Left cardiac atrium (tissue), 4 donors: ENCODE measurements around the gene STX16. TPM values are rescaled to one million over a fixed set of nuclear protein-coding genes. Genes with fewer than 3 reads are reported as not detected.

Experiments used
- ATAC-seq, 2 donors: fragments of 200-7000 bp; cut with Tn5 transposase; one replicate each; pipeline ENCODE4 v1.9.1; 2020; ENCODE audit warnings: mild to moderate bottlenecking in 2 of 2, moderate library complexity in 2 of 2
- DNase-seq: peaks from one replicate; pipeline ENCODE4 v3.0.0-alpha.2; 2020
- intact Hi-C, 2 donors: fragments of 100-400 bp; cut with DNase I; formaldehyde crosslinking; loops; one replicate each; pipeline versions ENCODE4 v1.14.1 to v1.15.1; 2022 to 2023
- total RNA-seq, 2 donors: library from RNA; stranded (reverse); fragmentation: NEBNext Ultra II Directional; extraction: Animal tissue kit (Norgen Biotek cat#: 25700); gene quantifications; one replicate each; pipeline ENCODE4 v1.2.1, GENCODE V29; 2021
- donor health status: DM: no; HTN: yes; CAD: no.
- donor health status: DM: no; HTN: yes; CAD: no; lungs with severe emphysema.
- donor health status: DM: yes; HTN: yes; CAD: no.
- donor health status: Dilated cardiomyopathy.

The STX16 gene
- total RNA-seq, 2 donors from 2014 or later, result 22.8 to 32.0 TPM

- DNase-seq, result no peak
- intact Hi-C loops, result no loop called here
- ATAC-seq, result no peak
These were observed 34.9 kb downstream of the STX16 start for GRCh38 chr20:58685988-58686387.

GRCh38 chr20:58688414-58688813 is 37.3 kb downstream of the STX16 start:
- ATAC-seq (no peak), DNase-seq (no peak)
- intact Hi-C loops, result no loop called here

DNA sequence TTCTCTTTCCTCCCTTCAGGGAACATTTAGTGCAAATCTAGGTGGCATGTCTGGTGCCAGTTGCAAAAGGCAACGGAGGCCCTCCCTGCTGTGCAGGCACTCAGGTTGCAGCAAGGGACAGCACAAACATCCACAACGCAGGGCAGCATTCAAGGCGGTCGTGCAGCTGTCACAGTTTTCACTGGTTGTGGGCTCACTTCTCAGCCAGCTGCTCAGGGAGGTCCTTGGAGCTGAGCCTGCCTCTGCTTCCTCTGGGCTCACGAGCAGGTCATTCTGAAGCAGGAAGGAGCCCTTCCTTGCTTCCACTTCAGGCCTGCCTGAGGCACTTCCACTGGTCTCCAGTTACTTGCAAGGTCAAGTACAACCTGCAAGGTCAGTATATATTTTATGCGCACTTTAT is 37.8 kb downstream of the STX16 start:
- ATAC-seq (no peak), DNase-seq (no peak)
- intact Hi-C loops, result no loop called here

- intact Hi-C loops, result no loop called here
- ATAC-seq (peak in 1 of 2 donors; percentile 8), DNase-seq (no peak)
These were observed 39.5 kb downstream of the STX16 start for GRCh38 chr20:58690396-58691135.

DNA sequence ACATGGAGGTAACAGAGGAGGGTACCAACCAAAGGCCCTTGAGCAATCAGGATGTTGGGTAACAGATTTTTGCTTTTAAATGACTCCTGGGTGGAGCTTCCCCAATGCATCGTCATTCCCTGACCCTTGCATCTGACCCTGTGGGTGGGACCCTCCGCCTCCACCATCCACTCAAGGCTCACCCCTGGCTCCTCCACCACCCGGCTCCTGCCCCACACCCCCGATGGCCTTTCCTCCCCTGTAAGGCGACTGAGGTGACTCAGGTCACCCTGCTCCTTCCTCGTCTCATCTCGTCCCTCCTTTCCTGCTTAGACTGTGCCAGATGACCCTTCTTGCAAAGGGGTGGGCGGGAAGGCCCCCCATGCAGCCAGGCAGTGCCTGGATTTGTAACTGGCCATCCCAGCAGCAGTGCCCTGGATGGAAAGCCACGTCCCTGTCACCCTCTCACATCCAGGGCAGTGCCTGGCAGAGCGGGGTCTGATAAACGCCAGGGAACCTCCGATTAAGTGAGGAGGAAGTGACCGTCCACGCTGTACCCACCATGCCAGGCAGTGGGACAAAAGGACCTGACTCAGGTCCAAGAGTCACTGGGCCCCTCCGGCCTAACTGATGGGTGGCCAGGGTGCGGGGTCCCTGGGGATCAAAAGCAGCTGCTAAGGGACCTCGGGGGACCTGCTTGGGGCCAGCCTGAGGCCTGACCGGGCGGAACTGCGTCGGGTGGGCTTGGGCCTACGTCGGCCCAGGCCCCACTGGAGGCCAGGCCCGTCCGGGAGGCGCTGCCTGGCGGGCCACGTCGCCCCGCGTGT is 40.9 kb downstream of the STX16 start:
- peak in 1 of 2 donors; percentile 70 for ATAC-seq
- peak; percentile 76 for DNase-seq
- intact Hi-C loops, result no loop called here

- intact Hi-C loops, result no loop called here
- ATAC-seq (peak; percentile 84 to 90), DNase-seq (peak; percentile 76)
These were observed 41.6 kb downstream of the STX16 start, which contains the start of gene NPEPL1 for GRCh38 chr20:58692579-58693225. Gene NPEPL1 (plus strand): TSS chr20:58692800. CDS start chr20:58692901, 101 bp downstream.

- intact Hi-C loops, result no loop called here
- peak in 1 of 2 donors; percentile 20 for ATAC-seq
- peak; percentile 32 for DNase-seq
These were observed 42.3 kb downstream of the STX16 start for GRCh38 chr20:58693226-58694006.

DNA sequence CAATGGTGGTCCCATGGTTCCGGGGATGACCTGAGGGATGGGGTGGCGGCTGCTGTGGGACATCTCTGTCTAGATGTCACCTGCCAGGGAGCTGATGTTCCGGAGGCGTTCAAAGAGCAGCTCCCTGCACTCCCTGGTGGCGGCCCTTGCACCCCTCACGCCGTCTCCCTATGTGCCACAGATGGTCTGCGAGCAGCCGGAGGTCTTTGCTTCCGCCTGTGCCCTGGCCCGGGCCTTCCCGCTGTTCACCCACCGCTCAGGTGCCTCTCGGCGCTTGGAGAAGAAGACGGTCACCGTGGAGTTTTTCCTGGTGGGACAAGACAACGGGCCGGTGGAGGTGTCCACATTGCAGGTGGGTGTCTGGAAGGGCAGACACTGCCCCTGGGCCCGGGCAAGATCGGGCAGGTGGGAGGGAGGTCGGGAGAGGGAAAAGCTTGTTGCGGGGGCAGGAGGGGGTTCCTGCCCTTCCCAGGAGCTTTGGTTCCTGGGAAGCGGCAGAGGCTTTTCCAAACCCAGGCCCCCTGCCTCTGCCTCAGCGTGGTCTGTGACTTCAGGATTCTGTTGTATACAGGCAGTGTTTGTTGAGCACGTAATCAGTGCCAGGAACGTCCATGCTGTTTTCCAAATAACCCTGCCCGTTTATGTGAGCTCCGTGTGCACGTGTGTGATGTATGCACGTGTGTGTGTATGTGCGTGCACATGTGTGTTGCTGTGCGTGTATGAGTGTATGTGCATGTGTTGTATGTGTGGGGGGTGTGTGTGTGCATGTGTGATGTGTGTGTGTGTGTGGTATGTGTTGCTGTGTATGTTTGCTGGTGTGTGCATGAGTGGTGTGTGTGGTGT is 43.4 kb downstream of the STX16 start:
- DNase-seq, result no peak
- intact Hi-C loops, result no loop called here
- no peak for ATAC-seq

DNA sequence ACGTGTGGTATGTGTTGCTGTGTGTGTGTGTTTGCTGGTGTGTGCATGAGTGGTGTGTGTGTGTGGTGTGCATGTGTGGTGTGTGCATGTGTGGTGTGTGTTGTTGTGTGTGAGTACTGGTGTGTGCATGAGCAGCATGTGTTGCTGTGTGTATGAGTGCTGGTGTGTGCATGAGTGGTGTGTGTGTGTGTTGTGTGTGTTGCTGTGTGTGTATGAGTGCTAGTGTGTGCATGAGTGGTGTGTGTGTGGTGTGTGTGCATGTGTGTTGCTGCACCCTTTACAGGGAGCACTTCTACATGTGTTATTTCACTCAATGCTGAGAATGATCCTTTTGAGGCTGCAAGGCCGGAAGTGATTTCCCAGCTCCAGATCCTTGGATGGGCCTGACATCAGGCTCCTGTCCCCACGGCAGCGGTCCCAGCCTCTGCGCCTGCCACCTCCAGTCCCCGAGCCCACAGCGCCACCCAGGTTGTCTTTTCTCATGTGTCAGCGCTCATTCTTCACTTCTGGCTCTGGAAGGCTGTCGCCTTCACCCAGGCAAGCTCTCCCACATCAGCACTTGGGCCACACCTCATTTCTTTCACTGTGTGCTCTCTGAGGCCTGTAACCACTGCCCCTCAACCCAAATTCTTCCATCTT is 44.1 kb downstream of the STX16 start:
- DNase-seq (no peak), ATAC-seq (no peak)
- intact Hi-C loops, result no loop called here

- ATAC-seq, result no peak
- no peak for DNase-seq
- intact Hi-C loops, result no loop called here
These were observed 44.9 kb downstream of the STX16 start for GRCh38 chr20:58695895-58696375.

GRCh38 chr20:58696411-58696961 is 45.4 kb downstream of the STX16 start:
- no peak for DNase-seq
- no peak for ATAC-seq
- intact Hi-C loops, result no loop called here

DNA sequence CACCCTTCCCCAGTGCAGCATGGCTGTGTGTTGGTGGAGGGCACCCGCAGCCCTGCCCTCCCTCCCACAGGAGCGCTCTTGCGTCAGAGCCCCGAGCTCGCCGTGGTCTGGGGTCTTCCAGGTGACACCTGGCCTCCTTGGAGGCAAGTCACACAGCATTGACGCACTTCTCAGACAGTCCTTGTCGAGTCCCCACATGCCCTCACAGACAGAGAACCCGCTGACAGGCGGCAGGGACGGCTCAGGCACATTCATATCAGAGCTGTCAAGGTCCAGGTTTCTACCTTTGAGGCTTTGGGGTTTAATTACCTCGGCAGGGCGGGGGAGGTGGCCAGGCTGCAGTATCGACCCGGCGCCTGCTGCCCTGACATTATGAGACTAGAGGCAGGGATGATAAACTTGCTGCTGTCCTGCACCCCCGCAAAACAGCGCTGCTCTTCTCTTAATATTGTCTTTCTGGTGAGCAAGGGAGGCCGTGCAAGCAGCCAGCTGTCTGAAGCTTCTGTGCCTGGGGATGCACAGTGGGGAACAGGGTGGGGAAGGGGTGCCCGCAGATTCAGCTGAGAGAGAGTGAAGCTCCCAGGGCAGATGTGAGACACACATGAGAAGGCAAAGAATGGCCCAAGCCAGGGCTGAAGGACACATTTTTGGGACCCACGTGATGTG is 46.3 kb downstream of the STX16 start:
- ATAC-seq (no peak), DNase-seq (no peak)
- intact Hi-C loops, result no loop called here

- no peak for ATAC-seq
- intact Hi-C loops, result no loop called here
- no peak for DNase-seq
These were observed 47.0 kb downstream of the STX16 start for GRCh38 chr20:58697867-58698703.

- intact Hi-C loops, result no loop called here
- DNase-seq (no peak), ATAC-seq (peak; percentile 5 to 53)
These were observed 47.9 kb downstream of the STX16 start for GRCh38 chr20:58698741-58699622.

DNA sequence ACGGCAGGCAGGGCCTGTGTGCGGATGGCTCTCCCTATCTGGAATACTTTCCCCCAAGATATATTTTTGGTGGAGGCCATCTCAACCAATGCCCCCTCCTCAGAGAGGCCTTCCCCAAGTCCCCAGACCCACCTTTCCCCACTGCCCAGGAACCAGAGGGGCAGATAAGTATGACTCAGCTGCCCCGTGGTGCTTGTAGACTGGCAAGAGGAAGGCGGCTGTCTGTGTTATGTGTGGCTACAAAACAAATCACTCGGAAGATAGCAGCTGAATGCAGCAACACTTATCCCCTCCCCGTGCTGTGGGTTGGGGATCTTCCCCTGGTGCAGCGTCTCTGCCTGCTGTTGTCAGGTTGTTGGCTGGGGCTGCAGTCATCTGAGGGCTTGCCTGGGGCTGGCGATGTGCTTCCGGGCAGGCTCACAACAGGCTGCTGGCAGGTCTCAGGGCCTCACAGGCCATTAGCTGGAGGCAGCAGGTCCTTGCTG is 48.6 kb downstream of the STX16 start:
- ATAC-seq, result no peak
- intact Hi-C loops, result no loop called here
- no peak for DNase-seq
